GM18951 (cell line): Measurements from ENCODE around the gene PXMP4.

ENCODE experiments used
- POLR2A ChIP-seq: IDR thresholded peaks from 4 replicates; pipeline ENCODE4 v1.6.1; 2011; ENCODE audit warnings: mild to moderate bottlenecking; ENCODE audit not compliant: insufficient read length, insufficient read depth; ENCODE audit errors: extremely low read depth
- in situ Hi-C: fragments of 300-500 bp; cut with MboI; formaldehyde crosslinking; loops from one replicate; pipeline ENCODE4 v1.12.0; 2022; ENCODE audit warnings: low sequenced_read_pairs, mixed read lengths, inconsistent platforms; ENCODE audit not compliant: unreplicated experiment

Gene PXMP4

DNA sequence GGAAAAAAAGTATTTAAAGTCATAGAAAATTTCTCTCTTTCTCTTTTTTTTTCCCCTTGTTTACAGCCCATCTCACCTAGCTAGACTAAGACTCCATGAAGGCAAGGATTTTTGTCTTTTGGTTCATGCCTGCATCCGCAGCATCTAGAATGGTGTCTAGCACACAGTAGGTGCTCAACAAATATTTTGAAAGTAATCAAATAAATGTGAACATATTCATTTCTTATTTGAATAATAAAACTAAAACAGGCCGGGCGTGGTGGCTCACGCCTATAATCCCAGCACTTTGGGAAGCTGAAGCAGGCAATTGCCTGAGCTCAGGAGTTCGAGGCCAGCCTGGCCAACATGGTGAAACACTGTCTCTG, 7.0 kb upstream of the PXMP4 start:
- TF ChIP-seq POLR2A, result no peak
- in situ Hi-C loops, result no loop called here

DNA sequence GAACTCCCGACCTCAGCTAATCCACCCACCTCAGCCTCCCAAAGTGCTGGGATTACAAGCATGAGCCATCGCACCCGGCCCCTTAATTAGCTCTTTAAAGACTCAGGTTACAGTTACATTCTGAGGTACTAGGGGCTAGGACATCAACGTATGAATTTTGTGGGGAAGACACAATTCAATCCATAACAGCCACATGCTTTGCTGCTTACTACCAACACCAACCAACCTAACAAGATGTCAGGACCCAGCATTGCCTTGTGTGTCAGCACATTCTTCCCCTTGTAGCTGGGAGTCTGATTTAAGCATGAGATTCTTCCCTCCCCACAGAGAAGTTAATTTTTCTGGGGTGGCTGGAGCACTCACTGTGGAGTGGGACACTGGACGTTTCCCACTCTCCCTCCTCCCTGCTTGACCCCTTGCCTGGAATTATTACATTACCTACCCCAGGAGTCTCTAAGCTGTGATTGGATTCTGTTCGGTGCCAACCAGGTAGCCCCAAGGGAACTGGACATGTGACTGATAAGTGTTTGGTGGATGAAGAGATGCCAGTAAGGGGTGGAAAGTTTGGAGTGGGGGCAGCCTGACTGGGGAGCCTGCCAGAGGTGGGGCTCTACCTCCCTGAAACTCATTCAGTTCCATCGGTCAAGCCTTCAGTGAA, 5.6 kb upstream of the PXMP4 start:
- in situ Hi-C loops, result no loop called here
- no peak for TF ChIP-seq POLR2A

DNA sequence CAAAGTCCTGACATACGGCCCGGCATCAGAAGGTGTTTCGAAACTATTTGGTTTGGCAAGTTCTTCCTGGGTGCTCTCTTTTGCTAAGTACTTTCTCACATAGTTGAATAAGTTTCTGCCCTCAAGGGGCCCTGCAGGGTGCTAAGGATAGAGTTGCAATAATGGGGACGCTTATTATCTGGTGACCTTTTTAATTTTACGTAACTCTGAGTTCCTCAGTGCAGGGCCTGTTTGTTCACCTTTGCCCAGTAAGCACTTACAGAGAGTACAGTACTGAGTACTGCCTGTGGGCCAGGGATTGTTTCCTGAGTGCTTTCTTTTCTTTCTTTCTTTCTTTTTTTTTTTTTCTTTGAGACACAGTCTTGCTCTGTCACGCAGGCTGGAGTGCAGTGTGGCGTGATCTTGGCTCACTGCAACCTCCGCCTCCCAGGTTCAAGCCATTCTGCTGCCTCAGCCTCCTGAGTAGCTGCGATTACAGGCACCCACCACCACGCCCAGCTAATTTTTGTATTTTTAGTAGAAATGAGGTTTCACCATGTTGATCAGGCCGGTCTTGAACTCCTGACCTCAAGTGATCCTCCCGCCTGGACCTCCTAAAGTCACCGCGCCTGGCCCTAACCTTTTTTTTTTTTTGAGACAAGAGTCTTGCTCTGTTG, 4.5 kb upstream of the PXMP4 start:
- in situ Hi-C loops, result no loop called here
- no peak for TF ChIP-seq POLR2A

DNA sequence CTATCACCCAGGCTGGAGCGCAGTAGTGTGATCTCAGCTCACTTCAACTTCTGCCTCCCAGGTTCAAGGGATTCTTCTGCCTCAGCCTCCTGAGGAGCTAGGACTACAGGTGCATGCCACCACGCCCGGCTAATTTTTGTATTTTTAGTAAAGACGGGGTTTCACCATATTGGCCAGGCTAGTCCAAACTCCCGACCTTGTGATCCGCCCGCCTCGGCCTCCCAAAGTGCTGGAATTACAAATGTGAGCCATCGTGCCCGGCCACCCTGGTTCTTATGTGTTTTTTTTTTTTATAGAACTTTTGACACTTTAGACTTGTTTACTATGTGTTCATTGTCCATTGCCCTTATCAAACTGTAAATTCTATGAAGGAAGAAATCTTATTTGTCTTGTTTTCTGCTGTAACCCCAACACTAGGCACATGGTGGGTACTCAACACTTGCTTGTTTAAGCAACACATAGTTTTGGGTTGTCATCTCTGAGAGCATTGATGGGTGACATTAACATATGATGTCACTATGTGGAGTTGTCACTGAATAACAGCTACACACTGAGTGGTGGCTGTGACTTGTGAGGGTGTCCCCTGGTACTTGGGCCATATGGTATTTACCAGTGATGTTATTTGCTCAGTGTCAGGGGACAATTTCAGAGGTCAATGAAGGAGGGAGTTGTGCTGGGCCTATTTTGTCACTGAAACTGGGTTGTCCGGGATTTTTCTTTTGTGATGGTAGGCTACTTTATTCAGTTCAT, 1.5 kb upstream of the PXMP4 start:
- in situ Hi-C loops, result no loop called here

DNA sequence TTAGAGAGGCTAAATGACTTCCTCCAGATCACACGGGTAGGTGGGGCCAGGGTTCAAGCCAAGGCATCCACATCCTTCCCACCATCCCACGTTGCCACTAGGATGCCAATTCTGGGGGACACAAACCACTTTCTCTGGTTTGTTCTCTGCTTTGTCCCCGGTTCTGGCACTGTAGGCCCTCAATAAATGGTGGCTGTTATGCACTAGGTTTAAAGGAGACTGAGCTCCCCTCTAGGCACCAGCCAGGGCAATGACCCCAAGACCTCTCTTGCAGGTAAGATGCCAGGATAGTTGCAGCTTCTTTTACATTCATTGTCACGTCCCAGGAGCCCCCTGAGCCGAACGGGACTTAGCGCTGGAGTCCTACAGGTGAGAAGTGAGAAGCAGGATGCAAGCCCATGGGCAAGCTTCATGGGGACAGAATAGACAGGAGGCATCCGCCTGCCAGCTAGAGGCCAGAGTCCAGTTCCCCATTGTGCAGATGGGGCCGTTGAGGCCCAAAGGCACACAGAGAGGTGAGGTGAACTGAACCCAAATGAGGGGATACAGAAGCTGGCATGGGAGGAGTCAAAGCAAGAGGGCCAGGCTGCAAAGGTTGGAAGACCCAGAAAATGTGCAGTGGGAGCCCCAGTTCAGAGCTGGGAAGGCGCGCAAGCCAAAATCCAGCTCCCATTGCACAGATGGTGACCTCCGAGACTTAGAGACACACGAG, 677 bp downstream of the PXMP4 start:
- in situ Hi-C loops, result no loop called here

More for the DNA sequence above, 1.5 kb upstream of the PXMP4 start:
- no peak for TF ChIP-seq POLR2A

DNA sequence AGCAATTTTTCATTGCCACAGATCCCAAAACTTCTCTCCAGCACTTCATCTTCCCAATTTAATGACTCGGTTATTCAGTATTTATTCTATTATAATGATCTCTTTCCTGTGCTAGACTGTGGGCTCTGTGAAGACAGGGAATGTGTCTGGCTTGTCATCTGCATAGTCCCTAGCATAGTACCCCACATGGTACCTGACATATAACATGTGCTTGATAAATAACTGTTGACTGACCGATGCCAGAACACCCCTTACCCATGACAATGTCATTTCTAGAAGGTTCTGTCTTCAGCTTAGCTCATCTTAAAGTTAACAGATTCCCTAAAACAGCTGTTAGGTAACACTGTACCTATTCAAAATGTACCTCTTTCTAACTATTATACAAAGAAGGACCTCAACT, 3.6 kb downstream of the PXMP4 start:
- TF ChIP-seq POLR2A, result no peak
- in situ Hi-C loops, result no loop called here

More for the DNA sequence above, 677 bp downstream of the PXMP4 start:
- no peak for TF ChIP-seq POLR2A

DNA sequence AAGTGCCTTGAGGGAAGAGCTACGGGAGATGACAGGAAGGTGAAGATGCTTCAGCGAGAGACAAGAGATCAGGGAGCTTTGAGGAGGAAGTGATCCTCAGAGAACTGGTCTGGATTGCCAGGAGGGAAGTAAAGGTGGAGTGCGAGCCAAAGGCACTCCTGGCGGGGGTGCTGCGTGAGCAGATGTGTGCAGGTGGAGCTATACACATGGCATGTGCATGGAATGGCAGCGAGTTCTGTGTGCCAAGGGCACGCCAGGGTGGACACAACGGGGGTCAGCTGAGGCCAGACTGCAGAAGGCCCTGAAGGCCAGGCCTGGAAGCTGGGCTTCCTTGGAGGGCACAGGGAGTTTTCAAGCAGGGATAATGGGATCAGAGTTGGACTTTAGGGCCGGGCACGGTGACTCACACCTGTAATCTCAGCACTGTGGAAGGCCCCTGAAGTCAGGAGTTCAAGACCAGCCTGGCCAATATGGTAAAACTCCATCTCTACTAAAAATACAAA, 6.2 kb downstream of the PXMP4 start:
- TF ChIP-seq POLR2A, result no peak
- in situ Hi-C loops, result no loop called here

DNA sequence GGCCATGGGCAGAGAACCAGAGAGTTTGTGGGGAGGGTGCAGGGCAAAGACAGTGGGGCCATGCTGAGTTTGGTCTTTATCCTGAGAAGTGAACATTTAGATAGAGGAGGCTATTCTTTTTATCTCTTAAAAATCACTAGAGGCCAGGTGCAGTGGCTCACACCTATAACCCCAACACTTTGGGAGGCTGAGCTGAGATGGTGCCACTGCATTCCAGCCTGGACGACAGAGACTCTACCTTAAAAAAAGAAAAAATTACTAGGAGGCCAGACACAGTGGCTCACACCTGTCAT, 8.7 kb downstream of the PXMP4 start:
- in situ Hi-C loops, result no loop called here
- TF ChIP-seq POLR2A, result no peak

DNA sequence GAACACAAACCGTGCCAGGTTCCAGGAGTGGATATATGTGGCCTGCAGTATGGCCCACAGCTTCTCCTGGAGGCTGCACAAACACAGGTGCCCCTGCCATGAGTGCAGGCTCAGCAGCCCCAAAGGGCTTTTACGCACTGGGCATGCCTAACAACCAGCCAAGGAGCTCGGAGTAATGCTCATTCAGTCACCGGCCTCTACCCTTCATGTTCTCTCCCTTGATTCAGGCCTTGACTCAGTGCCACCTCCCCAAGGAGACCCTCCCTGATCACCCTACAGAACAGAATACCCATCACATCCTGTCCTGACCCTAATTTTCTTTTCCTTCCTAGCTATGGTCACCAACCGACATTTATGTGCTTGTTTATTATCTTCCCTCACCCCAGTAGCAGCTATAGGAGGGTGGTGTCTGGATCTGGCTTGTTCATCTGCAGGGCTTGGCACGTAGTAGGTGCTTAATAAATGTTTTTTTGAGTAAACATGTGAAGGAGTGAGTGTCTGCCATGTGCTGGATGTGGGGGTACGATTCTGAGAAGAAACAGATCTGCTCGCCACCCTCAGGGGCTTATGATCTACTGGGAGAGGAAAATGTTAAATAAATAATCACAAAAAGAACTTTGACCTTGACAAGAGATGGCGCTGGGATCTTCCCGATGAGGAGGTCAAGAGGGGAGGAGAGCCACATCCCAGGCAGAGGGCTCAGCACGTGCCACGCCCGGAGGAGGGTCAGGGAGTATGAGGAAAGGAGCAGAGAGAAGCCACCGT, 9.2 kb downstream of the PXMP4 start:
- in situ Hi-C loops, result no loop called here
- TF ChIP-seq POLR2A, result no peak

DNA sequence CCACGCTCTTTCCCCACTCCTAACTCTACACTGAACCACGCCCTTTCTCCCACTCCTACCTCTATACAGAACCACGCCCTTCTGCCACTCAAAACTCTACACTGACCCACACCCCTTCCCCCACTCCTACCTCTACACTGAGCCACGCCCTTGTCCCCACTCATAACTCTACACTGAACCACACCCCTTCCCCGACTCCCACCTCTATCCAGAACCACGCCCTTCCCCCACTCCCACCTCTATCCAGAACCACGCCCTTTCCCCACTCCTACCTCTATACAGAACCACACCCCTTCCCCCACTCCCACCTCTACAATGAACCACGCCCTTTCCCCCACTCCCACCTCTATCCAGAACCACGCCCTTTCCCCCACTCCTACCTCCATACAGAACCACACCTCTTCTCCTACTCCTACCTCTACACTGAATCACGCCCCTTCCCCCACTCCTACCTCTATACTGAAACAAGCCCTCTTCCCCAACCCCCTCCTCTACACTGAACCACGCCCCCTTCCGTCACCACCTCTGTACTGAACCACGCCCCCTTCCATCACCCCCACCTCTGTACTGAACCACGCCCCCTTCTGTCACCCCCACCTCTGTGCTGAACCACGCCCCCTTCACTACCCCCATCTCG, 10.1 kb downstream of the PXMP4 start:
- in situ Hi-C loops, result no loop called here
- TF ChIP-seq POLR2A, result no peak

DNA sequence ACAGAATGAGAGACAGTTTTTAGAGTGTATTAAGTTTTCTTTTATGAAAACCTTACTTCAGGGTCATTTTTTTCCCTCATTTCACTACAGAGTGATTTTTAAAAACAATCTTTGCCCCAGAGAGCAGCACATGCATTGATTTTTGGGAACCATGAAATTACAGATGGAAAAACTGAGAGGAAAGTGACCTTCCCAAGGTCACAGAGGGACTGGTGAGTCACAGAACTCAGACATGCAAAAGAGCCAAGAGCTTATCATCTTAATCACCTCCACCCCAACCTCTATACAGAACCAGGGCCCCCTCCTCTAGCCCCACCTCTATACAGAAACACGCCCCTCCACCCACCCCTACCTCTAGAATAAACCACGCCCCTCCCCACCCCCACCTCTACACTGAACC, 10.7 kb downstream of the PXMP4 start:
- in situ Hi-C loops, result no loop called here
- no peak for TF ChIP-seq POLR2A

DNA sequence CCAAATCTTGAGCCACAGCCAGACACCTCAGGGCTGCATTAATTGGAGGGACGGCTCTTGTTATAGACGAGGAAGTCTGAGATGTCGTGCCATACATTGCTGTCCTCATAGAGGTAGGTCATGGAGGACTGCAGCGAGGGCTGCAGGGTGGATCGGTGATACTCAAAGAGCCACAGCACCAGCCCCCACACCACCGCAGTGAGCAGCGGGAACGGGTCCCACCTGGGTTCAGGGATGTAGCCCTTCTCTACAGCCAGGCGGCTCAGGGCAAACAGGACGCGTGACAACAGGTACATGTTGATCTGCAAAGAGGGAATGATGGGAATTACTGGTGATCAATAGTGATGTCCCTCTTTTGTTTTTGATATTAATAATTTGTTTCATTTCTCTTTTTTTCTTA, 12.4 kb downstream of the PXMP4 start:
- TF ChIP-seq POLR2A, result no peak

More for the DNA sequence above, 12.4 kb downstream of the PXMP4 start:
- in situ Hi-C loops, result no loop called here
